HEK293T (cell line): Measurements from ENCODE around the gene ZC3H13.

ENCODE experiments used
- CTCF ChIA-PET: fragments of 350-600 bp; formaldehyde crosslinking; extraction: SDS; loops from one replicate; lab custom pipeline; 2021; ENCODE audit warnings: antibody characterized with exemption, inconsistent platforms; lab: Yijun Ruan, JAX
- POLR2A ChIA-PET: fragments of 350-600 bp; formaldehyde crosslinking; extraction: SDS; loops from one replicate; lab custom pipeline; 2020; ENCODE audit warnings: antibody characterized with exemption, inconsistent platforms; lab: Yijun Ruan, JAX
- DNase-seq: peaks from one replicate; pipeline ENCODE4 v3.0.0; 2012; ENCODE audit warnings: mixed read lengths; ENCODE audit errors: extremely low spot score
- ARNT ChIP-seq: fragments of 450-650 bp; IDR thresholded peaks from 2 replicates; pipeline ENCODE4 v1.6.1; 2017; ENCODE audit warnings: mild to moderate bottlenecking
- BHLHE40 ChIP-seq: fragments of 450-650 bp; IDR thresholded peaks from 2 replicates; pipeline ENCODE4 v1.6.1; 2016; ENCODE audit warnings: mild to moderate bottlenecking, moderate library complexity, borderline replicate concordance
- CTBP1 ChIP-seq: fragments of 450-650 bp; IDR thresholded peaks from 2 replicates; pipeline ENCODE4 v1.6.1; 2016; ENCODE audit warnings: borderline replicate concordance
- ELF4 ChIP-seq: fragments of 450-650 bp; IDR thresholded peaks from 2 replicates; pipeline ENCODE4 v1.6.1; 2017; ENCODE audit warnings: antibody characterized with exemption
- FOXA1 ChIP-seq: fragments of 450-650 bp; IDR thresholded peaks from 2 replicates; pipeline ENCODE4 v1.6.1; 2016; ENCODE audit warnings: mild to moderate bottlenecking
- FOXK2 ChIP-seq: fragments of 450-650 bp; IDR thresholded peaks from 2 replicates; pipeline ENCODE4 v1.6.1; 2016; ENCODE audit warnings: mild to moderate bottlenecking
- FOXM1 ChIP-seq: fragments of 450-650 bp; IDR thresholded peaks from 2 replicates; pipeline ENCODE4 v1.6.1; 2017; ENCODE audit warnings: mild to moderate bottlenecking, borderline replicate concordance
- HDGF ChIP-seq: fragments of 450-650 bp; IDR thresholded peaks from 2 replicates; pipeline ENCODE4 v1.6.1; 2017; ENCODE audit warnings: antibody characterized with exemption, borderline replicate concordance
- L3MBTL2 ChIP-seq: fragments of 450-650 bp; conservative IDR thresholded peaks from 2 replicates; pipeline ENCODE4 v1.6.1; 2016; ENCODE audit warnings: mild to moderate bottlenecking
- LEF1 ChIP-seq: fragments of 450-650 bp; IDR thresholded peaks from 2 replicates; pipeline ENCODE4 v1.6.1; 2017; ENCODE audit warnings: mild to moderate bottlenecking, borderline replicate concordance
- NFRKB ChIP-seq: fragments of 450-650 bp; IDR thresholded peaks from 2 replicates; pipeline ENCODE4 v1.6.1; 2016; ENCODE audit warnings: mild to moderate bottlenecking, moderate library complexity
- PKNOX1 ChIP-seq: fragments of 450-650 bp; IDR thresholded peaks from 2 replicates; pipeline ENCODE4 v1.6.1; 2016
- SP1 ChIP-seq: fragments of 450-650 bp; IDR thresholded peaks from 2 replicates; pipeline ENCODE4 v1.6.1; 2017
- SUZ12 ChIP-seq: fragments of 450-650 bp; IDR thresholded peaks from 2 replicates; pipeline ENCODE4 v1.6.1; 2016; ENCODE audit warnings: mild to moderate bottlenecking
- TARDBP ChIP-seq: fragments of 450-650 bp; IDR thresholded peaks from 2 replicates; pipeline ENCODE4 v1.6.1; 2016
- ZNF384 ChIP-seq: fragments of 450-650 bp; IDR thresholded peaks from 2 replicates; pipeline ENCODE4 v1.6.1; 2016

Gene ZC3H13

DNA sequence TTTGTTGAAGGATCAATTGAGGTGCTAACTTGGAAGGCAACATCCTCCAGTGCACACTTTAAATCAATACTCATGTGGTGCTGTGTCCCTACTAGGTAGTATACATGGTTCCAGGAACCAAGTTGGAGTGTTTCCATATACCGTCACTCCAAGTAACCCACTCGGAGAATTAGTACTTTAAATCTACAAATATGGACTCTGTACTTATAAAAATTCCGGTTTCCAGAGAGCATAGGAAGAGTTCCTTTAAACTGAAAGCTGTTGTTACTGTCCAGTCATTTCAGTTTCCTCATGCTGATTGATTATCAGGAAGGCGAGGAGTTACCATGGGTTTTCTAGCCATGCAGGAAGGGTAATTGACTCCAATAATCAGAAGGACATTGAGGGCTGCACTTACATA is 45.1 kb upstream of the ZC3H13 start:
- TF ChIP-seq NFRKB, result no peak
- TF ChIP-seq ARNT, result no peak
- no peak for TF ChIP-seq SUZ12
- no peak for TF ChIP-seq FOXM1
- TF ChIP-seq HDGF, result no peak
- TF ChIP-seq ZNF384, result no peak
- no peak for TF ChIP-seq BHLHE40
- TF ChIP-seq ELF4, result no peak
- TF ChIP-seq FOXK2, result no peak
- TF ChIP-seq FOXA1, result no peak
- CTCF ChIA-PET, result no interaction called here
- POLR2A ChIA-PET, result no interaction called here
- DNase-seq, result no peak

DNA sequence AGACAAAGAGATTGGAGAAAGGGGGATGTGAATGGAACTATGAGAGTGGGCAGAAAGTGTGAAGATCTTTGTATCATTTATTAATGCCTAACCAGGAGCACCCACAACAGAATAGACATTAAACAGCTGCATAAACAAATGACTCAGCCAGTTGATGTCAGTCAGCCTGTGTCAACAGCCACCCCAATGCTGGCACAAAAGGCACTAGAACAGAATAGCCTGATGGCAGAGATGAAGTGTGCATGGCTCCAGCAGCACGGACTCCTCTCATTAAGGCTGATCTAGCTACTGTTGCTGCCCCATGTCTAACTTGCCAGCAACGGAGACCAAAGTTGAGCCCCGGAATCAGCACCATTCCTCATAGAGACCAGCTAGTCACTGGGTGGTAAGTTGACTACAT is 44.5 kb upstream of the ZC3H13 start:
- DNase-seq, result no peak
- CTCF ChIA-PET, result no interaction called here

GRCh38 chr13:46094478-46094877 is 41.9 kb upstream of the ZC3H13 start:
- TF ChIP-seq SUZ12 (no peak), FOXM1 (no peak), ARNT (no peak), TARDBP (no peak), FOXA1 (no peak), SP1 (no peak), ELF4 (no peak), NFRKB (no peak), FOXK2 (no peak), HDGF (no peak), CTBP1 (no peak), LEF1 (no peak), L3MBTL2 (no peak), PKNOX1 (no peak), ZNF384 (no peak), BHLHE40 (no peak)
- POLR2A ChIA-PET, result interaction anchor here (0.7 kb wide), 1 partner anchor 10 kb away, joined by 3 read pairs; no protein-coding TSS in a partner anchor
- CTCF ChIA-PET, result no interaction called here
- no peak for DNase-seq

More for the DNA sequence above, 44.5 kb upstream of the ZC3H13 start:
- POLR2A ChIA-PET, result no interaction called here
- no peak for TF ChIP-seq FOXA1
- no peak for TF ChIP-seq CTBP1
- no peak for TF ChIP-seq ARNT
- no peak for TF ChIP-seq SUZ12
- TF ChIP-seq ZNF384, result no peak
- no peak for TF ChIP-seq TARDBP
- no peak for TF ChIP-seq FOXK2
- TF ChIP-seq NFRKB, result no peak
- TF ChIP-seq ELF4, result no peak
- no peak for TF ChIP-seq LEF1
- TF ChIP-seq HDGF, result no peak
- no peak for TF ChIP-seq SP1

- POLR2A ChIA-PET, result no interaction called here
- CTCF ChIA-PET, result no interaction called here
Measured at GRCh38 chr13:46088821-46089562, 36.4 kb upstream of the ZC3H13 start.

GRCh38 chr13:46087481-46087880 is 34.9 kb upstream of the ZC3H13 start:
- no peak for TF ChIP-seq HDGF
- TF ChIP-seq TARDBP, result no peak
- no peak for TF ChIP-seq FOXA1
- no peak for TF ChIP-seq FOXK2
- no peak for TF ChIP-seq PKNOX1
- TF ChIP-seq ARNT, result no peak
- TF ChIP-seq ELF4, result no peak
- no peak for TF ChIP-seq ZNF384
- TF ChIP-seq CTBP1, result no peak
- no peak for TF ChIP-seq SUZ12
- TF ChIP-seq FOXM1, result no peak
- TF ChIP-seq BHLHE40, result no peak
- TF ChIP-seq SP1, result no peak
- TF ChIP-seq LEF1, result no peak
- no peak for TF ChIP-seq NFRKB
- TF ChIP-seq L3MBTL2, result no peak
- CTCF ChIA-PET, result no interaction called here
- no peak for DNase-seq
- POLR2A ChIA-PET, result no interaction called here

More at GRCh38 chr13:46088821-46089562, 36.4 kb upstream of the ZC3H13 start:
- DNase-seq, result no peak
- TF ChIP-seq PKNOX1 (no peak), BHLHE40 (no peak), SUZ12 (no peak), HDGF (no peak), ARNT (no peak), FOXM1 (no peak), CTBP1 (no peak), TARDBP (no peak)

- POLR2A ChIA-PET, result no interaction called here
- CTCF ChIA-PET, result no interaction called here
- no peak for DNase-seq
- TF ChIP-seq L3MBTL2, result no peak
- TF ChIP-seq LEF1, result no peak
- no peak for TF ChIP-seq PKNOX1
- no peak for TF ChIP-seq ZNF384
- TF ChIP-seq ARNT, result no peak
- no peak for TF ChIP-seq FOXA1
- TF ChIP-seq HDGF, result no peak
- no peak for TF ChIP-seq BHLHE40
- TF ChIP-seq FOXK2, result no peak
- no peak for TF ChIP-seq TARDBP
- TF ChIP-seq NFRKB, result no peak
- TF ChIP-seq CTBP1, result no peak
- TF ChIP-seq FOXM1, result no peak
- no peak for TF ChIP-seq ELF4
- TF ChIP-seq SUZ12, result no peak
- TF ChIP-seq SP1, result no peak
Measured at GRCh38 chr13:46086985-46087384, 34.4 kb upstream of the ZC3H13 start.
